Gastroesophageal sphincter (tissue), 4 donors: ENCODE data around the gene TMPRSS3. TPM values are rescaled to one million over a fixed set of nuclear protein-coding genes. Genes with fewer than 3 reads are reported as not detected.

ENCODE experiments used
- ATAC-seq: fragments of 150-250 bp; one replicate; pipeline ENCODE4 v1.9.1; 2016; ENCODE audit warnings: mild to moderate bottlenecking, moderate library complexity
- H3K27ac ChIP-seq, 4 donors: fragments of 200-600 bp; sonication (generic) in 3 of 4; 1 replicate in 3 of 4; 2 replicates in 1 of 4; pipeline ENCODE4 v1.5.1; 2016 to 2019
- H3K27me3 ChIP-seq: fragments of 200-600 bp; sonication (generic); one replicate; pipeline ENCODE4 v1.5.1; 2019
- H3K36me3 ChIP-seq, 2 donors: fragments of 200-600 bp; sonication (generic); one replicate each; pipeline ENCODE4 v1.5.1; 2019; ENCODE audit warnings: control low read depth in 1 of 2
- H3K4me1 ChIP-seq, 3 donors: fragments of 200-600 bp; sonication (generic); 1 replicate in 2 of 3; 2 replicates in 1 of 3; pipeline ENCODE4 v1.5.1; 2016 to 2019; ENCODE audit warnings: control low read depth in 2 of 3
- H3K4me3 ChIP-seq, 2 donors: fragments of 200-600 bp; sonication (generic); one replicate each; pipeline ENCODE4 v1.5.1; 2019; ENCODE audit warnings: mild to moderate bottlenecking in 1 of 2, moderate library complexity in 1 of 2
- H3K9me3 ChIP-seq, 3 donors: fragments of 200-600 bp; sonication (generic); one replicate each; pipeline ENCODE4 v1.5.1; 2017 to 2019; ENCODE audit warnings: control low read depth in 2 of 3
- CTCF ChIP-seq, 4 experiments: fragments of 200-600 bp in 2 of 4; fragments of 450-650 bp in 2 of 4; sonication (generic) in 1 of 4; IDR thresholded peaks; one replicate each; pipeline ENCODE4 v1.5.1; 2017 to 2019; ENCODE audit warnings: antibody characterized with exemption in 4 of 4, mild to moderate bottlenecking in 2 of 4, moderate library complexity in 2 of 4
- EP300 ChIP-seq: sonication (generic); formaldehyde crosslinking; IDR thresholded peaks from one replicate; pipeline ENCODE4 v1.6.1; 2017; ENCODE audit warnings: antibody characterized with exemption, mild to moderate bottlenecking
- POLR2A ChIP-seq, 2 donors: fragments of 450-650 bp; IDR thresholded peaks; one replicate each; pipeline ENCODE4 v1.6.1; 2017; ENCODE audit warnings: antibody characterized with exemption in 2 of 2, mild to moderate bottlenecking in 2 of 2, moderate library complexity in 1 of 2
- POLR2AphosphoS5 ChIP-seq: sonication (generic); formaldehyde crosslinking; IDR thresholded peaks from one replicate; pipeline ENCODE4 v1.6.1; 2017; ENCODE audit warnings: antibody characterized with exemption
- WGBS, 2 donors: methylation state at CpG; one replicate each; pipeline ENCODE4 v1.1.5; 2018; ENCODE audit warnings: low coverage in 1 of 2; 5-methylcytosine and 5-hydroxymethylcytosine counted together
- total RNA-seq, 4 donors: library from RNA; depleted of rRNA; stranded (reverse); fragments of >200 nt; gene quantifications; one replicate each; pipeline ENCODE4 v1.1.0, GENCODE V29; 2016

Gene TMPRSS3
- total RNA-seq, 4 donors from 2014 or later: 0.52 TPM; not detected in 3

- no peak for TF ChIP-seq POLR2A (IDR thresholded peaks at IDR 0.05)
- TF ChIP-seq CTCF (IDR thresholded peaks at IDR 0.05): no peak
- no peak for TF ChIP-seq EP300
- TF ChIP-seq POLR2AphosphoS5: no peak
- Histone ChIP-seq H3K4me3 (no peak overlapping the region), H3K27ac (no peak overlapping the region), H3K27me3 (peaks cover 48% of the 10 kb centered on the region), H3K36me3 (no peaks in the 10 kb centered on the region), H3K9me3 (peaks cover 0 to 38% (median 0%) of the 10 kb centered on the region in 3 donors), H3K4me1 (no peaks in the 10 kb centered on the region)
- ATAC-seq: no peak
- WGBS, 2 donors: 89 to 91% methylated on average over 6 to 9 of the region's 14 CpGs
These were observed 43.3 kb downstream of the TMPRSS3 start for GRCh38 chr21:42352441-42353095.

- Histone ChIP-seq H3K27me3 (peaks cover 54% of the 10 kb centered on the region), H3K9me3 (peaks cover 0 to 32% (median 0%) of the 10 kb centered on the region in 3 donors), H3K4me3 (no peak overlapping the region), H3K4me1 (no peaks in the 10 kb centered on the region), H3K36me3 (no peaks in the 10 kb centered on the region), H3K27ac (no peak overlapping the region)
- TF ChIP-seq CTCF (IDR thresholded peaks at IDR 0.05) (no peak), POLR2AphosphoS5 (no peak)
- WGBS, 2 donors: 65 to 69% methylated on average over 7 to 10 of the region's 11 CpGs
- no peak for ATAC-seq
These were observed 44.0 kb downstream of the TMPRSS3 start for GRCh38 chr21:42351626-42352440.

- peaks cover 0 to 25% (median 0%) of the 10 kb centered on the region in 3 donors for H3K9me3 ChIP-seq
- 78% methylated on average over 9 of the region's 13 CpGs; no CpG with 5 or more reads in 1 of the 2 donors for WGBS, 2 donors
- no peaks in the 10 kb centered on the region for H3K4me1 ChIP-seq
- no peak for TF ChIP-seq POLR2AphosphoS5
- no peak for TF ChIP-seq POLR2A (IDR thresholded peaks at IDR 0.05)
- no peak for TF ChIP-seq EP300
- no peak for TF ChIP-seq CTCF (IDR thresholded peaks at IDR 0.05)
- peaks cover 49% of the 10 kb centered on the region for H3K27me3 ChIP-seq
- no peak within 1 kb of the TSS for H3K27ac ChIP-seq
- no peaks in the 10 kb centered on the region for H3K36me3 ChIP-seq
- no peak within 1 kb of the TSS for H3K4me3 ChIP-seq
- no peak for ATAC-seq
These were observed 44.9 kb downstream of the TMPRSS3 start, which contains the start of gene TFF2 for GRCh38 chr21:42350927-42351426. Gene TFF2, minus strand, starts transcription at chr21:42350994. Its CDS starts 37 bp downstream, at chr21:42350957.

GRCh38 chr21:42350318-42350910 lies 45.4 kb downstream of the TMPRSS3 start:
- Histone ChIP-seq H3K4me3 (no peak overlapping the region), H3K36me3 (no peaks in the 10 kb centered on the region), H3K27ac (no peak overlapping the region), H3K9me3 (peaks cover 0 to 19% (median 0%) of the 10 kb centered on the region in 3 donors), H3K27me3 (peaks cover 45% of the 10 kb centered on the region), H3K4me1 (no peaks in the 10 kb centered on the region)
- TF ChIP-seq POLR2A (IDR thresholded peaks at IDR 0.05) (no peak), EP300 (no peak)
- no peak for ATAC-seq
- 63 to 72% methylated on average over 9 to 10 of the region's 11 CpGs for WGBS, 2 donors
